KG1 (cell line): ENCODE results near the gene INCA1.
A peak's percentile ranks its signal among the peaks of the same experiment; 100 is the strongest.

Source experiments
- DNase-seq: peaks from one replicate; lab custom pipeline; 2025; lab: John Stamatoyannopoulos, UW

INCA1 gene

DNA sequence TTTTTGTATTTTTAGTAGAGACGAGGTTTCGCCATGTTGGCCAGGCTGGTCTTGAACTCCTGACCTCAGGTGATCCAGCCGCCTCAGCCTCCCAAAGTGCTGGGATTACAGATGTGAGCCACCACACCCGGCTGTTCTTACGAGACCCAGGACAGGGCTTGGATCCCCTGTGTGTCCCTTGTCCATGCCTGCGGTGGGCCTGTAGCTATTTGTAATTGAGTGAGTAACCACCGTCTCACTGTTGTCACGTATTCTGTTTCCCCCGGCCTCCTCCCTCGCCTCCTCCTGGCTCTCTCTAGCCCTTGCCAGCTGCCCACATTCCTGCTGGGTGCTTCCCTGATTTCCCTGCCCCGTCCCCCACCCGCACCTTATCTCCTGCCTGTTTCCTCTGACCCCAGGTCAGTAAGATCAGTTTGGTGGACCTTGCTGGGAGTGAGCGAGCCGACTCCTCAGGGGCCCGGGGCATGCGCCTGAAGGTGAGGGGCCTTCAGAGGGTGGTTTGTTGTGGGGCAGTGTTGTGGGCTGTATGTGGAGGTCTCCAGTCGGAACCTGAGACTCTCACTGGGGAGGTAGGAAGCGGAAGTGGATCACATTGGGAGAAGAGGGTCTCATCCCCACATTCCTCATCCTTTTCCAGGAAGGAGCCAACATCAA lies 6.0 kb upstream of the INCA1 start:
- no peak for DNase-seq

DNA sequence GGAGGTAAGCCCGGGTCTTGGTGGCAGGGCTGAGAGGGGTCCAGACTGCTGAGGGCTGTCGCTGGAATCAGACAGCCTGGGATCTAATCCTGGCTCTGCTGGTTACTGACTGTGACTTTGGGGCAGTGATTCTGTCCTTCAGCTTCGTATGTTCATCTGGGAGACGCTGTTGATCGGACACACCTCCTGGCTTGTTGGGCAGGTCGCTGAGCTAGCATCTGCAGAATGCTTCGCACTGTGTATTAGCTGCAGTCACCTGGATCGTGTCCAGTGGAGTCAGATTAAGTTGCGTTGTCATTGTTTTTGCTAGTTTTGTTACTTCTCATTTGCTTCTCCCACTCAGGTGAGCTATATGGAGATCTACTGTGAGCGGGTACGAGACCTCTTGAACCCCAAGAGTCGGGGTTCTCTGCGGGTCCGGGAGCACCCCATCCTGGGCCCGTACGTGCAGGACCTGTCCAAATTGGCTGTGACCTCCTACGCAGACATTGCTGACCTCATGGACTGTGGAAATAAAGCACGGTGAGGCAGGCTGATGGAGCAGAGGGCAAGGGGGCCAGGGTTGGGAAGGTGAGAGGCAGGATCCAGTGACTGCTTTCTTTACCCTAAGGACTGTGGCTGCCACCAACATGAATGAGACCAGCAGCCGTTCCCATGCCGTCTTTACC lies 4.9 kb upstream of the INCA1 start:
- DNase-seq, result no peak

DNA sequence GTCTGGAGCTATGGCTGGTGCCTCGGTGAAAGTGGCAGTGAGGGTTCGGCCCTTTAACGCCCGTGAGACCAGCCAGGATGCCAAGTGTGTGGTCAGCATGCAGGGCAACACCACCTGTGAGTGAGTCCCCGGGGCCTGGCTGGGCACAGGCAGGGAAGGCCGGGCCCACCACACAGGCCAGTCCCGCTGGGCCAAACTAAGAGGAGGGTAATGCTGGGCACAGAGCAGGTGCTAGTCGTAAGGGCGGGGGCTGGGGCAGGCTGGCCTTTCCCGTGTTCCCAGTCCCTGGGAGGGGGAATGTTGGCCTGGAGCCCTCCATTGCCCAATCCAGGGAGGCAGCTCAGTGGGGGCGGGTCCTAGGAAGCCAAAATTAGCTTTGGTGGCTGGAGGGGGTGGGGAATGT lies 2.9 kb upstream of the INCA1 start:
- no peak for DNase-seq

DNA sequence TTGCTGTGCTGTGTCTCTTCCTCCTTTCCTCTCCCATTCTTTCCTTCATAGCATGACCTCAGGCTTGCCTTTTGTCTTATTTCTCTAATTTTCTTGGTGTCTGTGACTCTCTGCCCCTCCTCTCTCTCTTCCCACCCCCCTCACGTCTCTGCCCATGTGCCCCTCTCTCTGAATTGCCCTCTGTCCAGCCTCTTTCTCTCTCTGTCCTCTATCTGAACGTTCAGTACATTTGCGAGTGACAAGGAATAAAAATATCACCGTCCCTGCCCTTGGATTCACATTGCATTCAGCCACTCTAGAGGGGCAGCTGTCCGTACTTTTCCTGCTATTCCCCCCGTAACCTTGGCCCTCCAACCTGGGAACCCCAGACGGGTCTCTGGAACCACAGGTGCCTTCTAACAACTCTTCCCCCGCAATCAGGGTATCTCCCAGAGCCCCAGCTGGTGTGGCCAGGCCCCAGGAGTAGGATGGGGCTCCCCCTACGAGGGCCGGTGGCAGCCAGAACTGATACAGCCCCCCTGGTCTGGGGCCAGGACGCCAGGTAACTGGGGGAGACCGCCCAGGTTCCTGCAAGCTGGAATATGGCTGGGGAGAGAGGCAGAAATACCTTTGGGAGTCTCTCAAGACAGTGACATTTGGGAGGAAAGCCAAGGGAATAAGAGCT lies 2.2 kb upstream of the INCA1 start:
- no peak for DNase-seq

DNA sequence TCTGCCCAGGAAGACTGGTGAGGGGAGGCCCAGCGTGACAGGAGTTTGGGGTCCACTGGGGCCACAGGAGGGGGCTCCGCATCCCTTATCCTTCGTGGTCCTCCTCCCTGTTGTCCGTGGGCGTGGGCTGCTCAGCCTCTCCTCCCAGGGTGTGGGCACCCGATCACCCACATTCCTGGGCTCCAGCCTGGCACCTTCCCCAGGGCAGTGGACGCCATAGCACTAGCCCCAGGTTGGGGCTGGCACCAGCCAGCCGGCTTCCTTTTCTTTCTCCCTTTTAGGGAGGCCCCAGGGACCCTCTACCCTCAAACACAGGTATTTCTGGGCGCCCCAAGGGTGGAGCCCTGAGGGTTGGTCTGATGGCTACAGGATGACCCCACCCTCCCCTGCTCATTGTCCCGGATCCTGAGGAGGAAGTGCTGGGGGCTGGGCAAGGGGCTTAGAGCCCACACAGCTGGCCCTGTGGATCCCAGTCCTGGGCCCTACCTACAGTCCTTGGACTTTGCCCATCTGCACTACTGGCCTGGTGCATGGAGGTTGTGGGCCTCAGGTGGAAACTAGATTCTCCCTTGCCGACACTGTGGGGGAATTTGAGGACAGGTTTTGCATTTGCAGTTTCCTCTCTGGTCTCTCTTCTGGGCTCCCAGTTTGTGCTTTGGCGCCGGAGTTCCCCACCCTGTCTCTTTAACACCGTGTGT lies 1.6 kb upstream of the INCA1 start:
- no peak for DNase-seq

DNA sequence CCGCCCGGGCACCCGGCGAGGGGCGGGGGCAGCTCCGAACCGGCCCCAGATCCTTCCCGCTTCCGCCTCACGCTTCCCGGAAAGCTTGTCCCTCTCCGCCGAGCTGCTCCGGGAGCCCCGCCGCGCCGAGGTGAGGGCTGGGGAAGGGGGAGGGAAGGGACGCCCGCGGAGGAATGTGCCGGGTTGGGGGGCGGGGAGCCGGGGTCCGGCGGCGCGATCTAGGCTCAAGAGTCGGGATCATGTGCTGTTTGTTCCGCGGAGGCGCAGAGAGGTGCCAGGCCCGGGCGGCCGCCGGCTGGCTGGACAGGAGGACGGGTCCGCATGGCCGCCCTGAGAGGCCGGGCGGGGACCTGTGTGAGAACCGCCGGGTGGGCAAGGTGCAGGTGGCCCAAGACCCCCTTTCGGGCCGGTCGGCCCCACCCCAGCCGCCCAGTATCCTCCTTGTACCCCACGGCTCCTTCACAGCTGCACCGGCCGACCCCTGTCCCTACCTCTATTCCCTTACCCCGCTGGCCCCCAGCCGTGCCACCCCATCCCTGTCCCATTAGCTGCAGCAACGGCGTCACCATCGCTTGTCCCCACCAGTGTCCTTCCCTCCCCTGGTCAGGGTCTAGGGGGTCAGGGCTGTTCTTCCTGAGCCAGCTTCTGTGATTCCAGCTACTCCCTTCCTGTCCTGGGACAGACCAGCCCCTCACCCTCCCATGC lies 857 bp upstream of the INCA1 start:
- DNase-seq, result no peak

DNA sequence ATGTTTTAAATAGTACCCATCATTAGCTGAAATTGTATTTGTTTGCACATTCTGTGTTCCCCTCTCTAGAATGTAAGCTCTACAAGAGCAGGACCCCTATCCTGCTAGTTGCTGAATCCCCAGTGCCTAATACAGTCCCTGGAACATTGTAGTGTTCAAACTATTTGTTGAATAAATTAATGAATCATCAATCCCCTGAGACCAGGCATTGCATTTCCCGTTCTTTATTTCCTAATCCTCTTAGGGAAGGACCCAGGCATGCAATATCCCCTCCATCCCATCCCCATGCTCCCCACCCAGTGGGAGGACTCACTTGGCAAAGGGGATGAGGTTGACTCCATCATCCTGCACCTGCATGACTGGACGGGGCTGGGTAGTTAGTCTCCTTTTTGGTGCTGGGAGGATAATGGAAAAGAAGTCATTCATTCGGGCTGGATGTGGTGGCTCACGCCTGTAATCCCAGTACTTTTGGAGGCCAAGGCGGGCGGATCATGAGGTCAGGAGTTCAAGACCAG lies 3.2 kb downstream of the INCA1 start:
- no peak for DNase-seq

DNA sequence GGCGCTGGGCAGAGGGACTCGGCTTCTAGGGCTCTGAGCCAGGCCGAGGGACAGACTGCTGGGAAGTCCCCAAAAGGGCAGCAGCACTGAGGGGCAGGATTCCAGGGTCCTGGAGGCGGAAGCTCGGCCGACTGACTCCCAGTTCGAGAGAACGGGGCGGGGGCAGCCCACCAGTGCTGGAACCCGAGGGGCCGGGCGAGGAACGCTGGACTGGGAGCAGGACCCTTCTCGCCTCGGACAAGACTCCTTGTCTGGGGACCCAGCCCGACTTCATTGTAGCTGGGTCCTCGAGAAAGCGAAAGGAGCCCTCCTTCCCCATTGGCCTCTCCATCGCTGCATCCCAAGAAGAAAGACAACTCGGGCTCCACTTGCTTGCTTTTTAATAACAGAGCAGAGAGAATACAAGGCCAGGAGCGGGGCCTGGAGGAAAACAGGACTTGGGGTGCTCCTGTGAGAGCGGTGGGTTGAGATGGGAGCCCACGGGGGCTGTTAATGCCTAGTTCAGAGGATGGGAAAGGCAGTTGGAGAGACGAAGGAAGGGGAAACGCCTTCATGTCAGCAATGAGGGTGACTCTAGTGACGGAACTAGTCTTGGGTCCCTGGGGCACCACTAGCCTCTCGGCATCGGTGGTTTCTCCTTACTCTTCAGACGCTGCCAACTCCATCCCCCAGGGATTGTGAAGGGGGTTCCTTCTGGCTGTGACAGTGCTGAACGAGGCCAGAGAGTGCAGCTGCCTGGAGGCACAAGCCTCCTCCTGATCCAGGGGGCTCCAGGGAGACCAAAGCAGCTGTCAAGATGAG lies 9.4 kb downstream of the INCA1 start:
- no peak for DNase-seq

DNA sequence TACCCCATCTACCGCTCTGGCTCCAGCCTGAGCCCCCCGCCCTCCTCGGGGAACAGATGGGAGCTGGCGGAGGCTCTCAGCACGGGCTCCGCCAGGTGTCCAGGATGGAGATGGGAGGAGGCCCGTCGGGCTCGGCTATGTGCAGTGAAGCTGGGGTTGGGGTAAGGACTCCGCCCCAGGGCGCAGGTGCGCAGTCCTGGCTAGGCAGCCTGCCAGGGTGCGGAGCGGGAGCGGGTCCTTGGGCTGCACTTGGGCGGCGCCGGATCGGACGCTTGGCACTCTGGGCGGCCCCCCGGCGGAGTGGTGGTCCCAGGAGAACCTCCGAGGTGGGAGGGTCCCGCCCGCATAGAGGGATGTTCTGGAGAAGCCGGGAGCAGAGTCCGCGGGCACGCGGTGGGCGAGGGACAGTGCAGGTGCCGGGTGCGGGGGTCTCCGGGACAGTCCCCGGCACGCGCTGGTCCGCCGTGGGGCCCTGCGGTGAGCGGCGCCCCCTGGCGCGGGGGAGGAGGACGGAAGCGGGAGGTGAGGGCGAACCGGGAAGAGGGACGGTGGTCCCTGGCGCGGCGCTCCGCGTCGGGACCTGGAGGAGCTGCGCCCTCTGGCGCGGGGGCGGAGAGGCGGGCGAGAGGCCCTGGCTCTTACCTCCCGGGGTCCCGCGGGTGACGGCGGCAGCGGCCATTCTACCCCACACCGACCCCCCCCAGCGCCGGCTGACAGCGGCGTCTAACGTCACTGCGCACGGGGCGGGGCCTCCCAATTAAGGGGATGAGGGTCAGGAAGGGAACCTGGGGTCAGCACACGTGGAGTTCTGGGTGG lies 10.2 kb downstream of the INCA1 start, which contains the start of gene CAMTA2:
CAMTA2 (minus strand) TSS at position 725 of the 816 bp plus-strand sequence. CDS start 1,453 bp downstream, outside the sequence.
- DNase-seq, result peak; percentile 58

DNA sequence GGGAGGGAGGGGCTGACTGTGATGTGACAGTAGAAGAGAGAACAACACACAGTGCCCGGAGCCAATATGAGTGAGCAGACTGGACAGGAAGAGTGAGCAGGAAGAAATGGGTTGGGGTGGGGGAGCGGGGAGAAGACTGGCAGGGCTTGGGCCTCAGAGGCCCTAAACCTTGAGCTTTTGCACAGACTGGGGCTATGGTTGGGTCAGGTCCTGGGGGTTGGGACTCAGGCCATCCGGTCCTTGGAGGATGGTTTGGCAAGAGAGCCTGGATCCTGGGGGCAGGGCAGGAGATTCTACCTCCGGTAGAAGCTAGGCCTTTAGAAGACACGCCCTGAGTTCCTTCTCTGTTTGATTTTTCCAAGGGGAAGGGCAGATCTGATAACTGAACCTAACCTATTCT lies 10.9 kb downstream of the INCA1 start:
- no peak for DNase-seq

DNA sequence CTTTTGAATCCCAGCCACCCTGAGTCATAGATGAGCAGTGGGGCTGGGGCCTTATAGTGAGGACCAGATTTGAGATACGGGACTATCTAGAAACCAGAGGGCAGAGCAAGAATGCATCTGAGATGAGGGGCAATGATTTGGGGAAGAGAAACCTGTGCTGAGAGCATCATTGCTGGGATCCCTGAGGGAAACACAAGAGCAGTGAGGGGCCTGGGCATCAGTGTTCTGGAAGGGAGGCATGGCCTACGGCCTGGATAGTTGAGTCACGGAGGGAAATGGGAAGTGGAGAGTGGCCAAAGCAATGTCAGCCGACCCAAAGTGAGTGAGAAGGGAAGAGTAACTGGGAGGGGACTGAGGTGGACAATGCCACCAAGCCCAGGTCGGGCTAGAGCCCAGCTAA lies 15.0 kb downstream of the INCA1 start:
- no peak for DNase-seq

DNA sequence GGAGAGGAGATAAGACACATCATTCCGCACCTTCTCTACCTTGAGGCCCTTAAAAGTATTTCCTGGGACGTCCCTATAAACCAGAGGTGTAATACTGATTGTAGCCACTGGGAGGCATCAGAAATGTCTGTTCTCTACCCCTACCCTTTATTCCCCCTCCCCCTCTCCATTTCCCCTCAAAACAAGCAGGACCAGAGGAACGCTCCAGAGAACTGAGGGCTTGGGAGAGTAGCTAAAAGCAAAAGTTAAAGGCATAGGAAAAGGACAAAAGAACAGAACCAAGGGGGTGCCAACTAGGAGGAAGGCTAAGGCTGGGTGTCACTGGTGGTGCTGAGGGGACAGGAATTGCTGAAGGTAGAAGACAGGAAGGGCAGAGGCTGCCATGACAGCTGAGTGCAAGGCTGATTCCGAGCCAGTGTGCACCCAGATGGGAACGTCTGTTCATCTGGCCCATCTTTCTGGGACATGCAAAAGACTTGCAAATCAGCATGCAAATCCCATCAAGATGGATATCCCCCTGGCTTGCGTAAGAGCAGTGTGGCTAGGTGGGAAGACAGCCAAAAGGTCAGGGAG lies 16.6 kb downstream of the INCA1 start:
- DNase-seq, result no peak

DNA sequence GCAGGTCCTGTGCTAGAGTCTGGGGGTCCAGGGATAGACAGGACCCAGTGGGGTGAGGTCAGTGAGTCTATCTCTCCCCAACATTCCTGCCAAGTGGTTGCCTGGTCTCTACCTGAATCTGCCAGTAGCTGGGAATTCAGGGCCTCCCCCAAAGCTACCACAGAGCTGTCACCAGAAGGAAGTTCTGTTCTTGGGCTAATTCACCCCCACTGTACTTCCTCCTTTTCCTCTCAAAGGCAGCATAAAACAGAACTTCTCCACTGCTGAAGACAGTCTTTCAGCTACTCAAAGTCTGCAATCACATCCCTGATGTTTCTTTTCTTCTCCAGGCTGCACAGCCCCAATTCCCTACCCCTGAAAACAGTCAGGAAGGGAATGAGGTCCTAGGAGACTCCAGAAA lies 18.6 kb downstream of the INCA1 start:
- DNase-seq, result no peak

DNA sequence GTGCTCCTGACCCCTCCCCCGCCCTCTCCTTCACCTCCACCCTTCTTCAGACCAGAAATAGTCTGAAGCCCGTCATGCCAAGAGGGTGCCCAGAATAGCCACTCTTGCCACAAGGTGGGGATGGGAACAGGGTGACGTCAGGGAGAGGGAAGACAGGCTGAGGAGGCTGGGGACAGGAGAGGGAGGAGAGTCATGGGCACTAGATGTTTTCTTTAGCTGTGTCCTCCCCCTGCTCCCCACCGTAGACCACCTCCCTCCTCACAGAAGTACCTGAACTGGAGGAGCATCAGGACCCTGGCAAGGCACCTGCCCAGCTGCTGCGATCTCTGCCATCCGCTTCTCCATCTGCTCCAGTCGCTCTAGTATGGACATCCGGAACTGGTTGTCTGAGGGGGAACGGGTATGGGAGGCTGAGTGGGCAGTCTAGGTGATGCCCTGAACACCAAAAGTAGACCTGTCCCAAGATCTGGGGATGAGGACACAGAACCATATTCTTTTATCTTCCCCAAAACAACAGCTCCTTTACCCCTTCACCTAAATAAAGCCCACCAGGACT lies 23.1 kb downstream of the INCA1 start:
- DNase-seq, result no peak

DNA sequence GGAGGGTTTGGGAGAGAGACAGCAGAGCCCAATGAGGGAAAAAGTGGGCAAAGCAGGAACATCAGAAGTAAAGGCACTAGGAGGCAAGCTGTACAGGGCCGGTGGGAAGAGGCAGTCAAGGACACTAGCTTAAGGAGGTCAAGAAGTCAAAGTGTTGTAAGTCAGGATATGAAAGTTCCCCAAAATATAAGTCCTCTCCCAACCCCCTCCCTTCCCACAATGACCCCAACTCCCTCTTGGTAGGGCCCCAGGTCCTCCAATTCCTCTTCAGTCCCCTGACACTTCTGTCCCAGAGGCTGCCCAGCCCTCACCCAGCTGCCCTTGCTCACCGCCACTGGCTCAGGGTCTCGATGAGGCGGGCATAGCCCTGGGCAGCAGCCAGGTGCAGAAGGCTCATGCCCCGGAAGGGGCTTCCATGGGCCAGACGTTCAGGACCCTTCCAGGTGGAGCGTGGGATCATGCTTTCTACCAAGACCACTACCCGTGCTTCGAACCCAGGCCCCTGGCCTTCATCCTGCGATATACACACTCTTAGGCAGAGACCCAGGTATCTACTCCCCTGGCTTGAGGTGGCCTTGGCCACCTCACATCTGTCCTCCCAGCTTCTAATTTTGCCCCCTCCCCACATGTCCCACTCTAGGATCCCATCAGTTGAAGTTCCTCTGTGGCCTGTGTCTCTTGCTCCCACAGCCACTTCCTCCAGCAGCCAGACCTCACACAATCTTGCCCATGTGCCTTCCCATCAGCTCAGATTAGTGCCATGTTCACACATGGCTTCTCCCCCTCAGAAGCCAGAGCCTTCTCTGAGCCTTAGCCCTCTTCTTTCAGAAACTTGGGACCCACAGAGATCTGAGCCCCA lies 23.8 kb downstream of the INCA1 start:
- no peak for DNase-seq

DNA sequence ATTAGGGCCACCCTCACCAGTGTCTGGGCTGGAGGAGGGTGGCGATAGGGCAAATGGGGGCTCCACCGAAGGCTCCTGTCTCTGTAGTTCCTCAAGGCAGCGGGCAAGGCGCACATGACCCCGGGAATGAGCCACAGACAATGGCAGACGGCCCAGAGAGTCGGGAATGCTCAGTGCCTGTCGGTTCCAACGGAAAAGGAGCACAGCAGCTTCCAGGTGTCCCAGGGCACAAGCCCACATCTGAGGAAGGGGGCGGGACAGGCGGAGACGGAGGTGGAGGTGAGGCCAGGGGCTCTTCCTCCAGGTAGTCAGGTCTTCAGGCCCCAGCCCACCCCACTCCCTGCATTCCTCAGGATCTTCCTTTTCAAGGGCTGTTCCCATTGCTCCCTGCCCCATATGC lies 24.6 kb downstream of the INCA1 start:
- DNase-seq, result no peak

DNA sequence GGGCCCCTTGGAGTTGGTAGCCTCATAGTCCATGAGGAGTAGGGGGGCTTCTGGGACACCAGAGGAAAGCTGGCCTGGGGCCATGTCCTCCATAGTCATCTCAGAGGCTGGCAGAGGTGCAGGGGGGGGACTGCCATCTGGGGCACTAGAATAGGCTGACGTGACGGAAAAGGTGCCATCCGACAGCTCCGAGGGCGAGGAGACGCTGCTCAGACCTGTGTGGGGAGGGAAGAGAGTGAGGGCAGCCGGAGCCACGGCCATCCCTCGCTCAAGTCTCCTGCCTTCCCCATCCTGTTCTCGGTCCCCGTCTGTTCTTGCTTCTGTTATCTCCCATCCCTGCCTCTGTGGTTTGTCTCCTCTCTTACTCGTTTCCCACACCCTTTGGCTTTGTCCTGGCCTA lies 25.0 kb downstream of the INCA1 start:
- no peak for DNase-seq

DNA sequence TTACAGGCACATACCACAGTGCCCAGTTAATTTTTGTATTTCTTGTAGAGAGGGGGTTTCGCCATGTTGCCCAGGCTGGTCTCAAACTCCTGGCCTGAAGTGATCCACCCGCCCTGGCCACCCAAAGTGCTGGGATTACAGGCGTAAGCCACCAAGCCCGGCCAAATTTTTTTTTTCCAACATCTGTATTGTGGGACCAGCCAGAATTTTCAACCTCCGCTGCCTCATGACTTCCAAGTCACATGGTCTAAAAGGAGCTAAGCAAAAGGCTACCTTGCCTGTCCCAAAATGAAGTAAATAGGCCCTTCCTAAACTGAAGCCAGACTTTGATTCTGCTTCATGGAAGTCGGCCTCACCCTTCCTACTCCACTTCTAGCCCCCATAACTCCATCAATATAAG lies 25.5 kb downstream of the INCA1 start:
- DNase-seq, result no peak

DNA sequence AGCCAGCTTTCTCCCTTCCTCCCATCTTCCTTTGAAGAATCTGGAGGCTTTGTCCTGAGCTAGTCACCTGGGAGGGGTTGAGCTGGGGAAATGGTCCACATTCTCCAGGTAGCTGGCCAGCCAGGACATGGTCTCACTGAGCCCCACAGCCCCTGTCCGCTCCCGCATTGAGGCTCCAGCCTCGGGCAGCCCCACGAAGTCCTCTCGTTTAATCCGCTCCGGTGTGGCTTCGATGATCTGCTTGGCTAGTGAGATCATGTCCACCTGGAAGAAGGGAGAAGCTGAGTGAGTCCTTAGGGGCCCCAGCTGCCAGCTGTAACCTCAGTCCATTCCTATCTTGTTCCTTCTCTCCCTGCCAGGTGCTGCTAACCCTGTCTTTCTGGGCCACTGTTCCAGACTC lies 27.0 kb downstream of the INCA1 start:
- no peak for DNase-seq
